Gastrocnemius medialis (tissue), 4 donors: ENCODE results near the gene TMTC1.

ENCODE experiments used
- CTCF ChIP-seq, 5 experiments: fragments of 450-650 bp in 3 of 5; fragments of 200-600 bp in 2 of 5; sonication (generic) in 2 of 5; IDR thresholded peaks in 4 of 5; conservative IDR thresholded peaks in 1 of 5; 1 replicate in 4 of 5; 2 replicates in 1 of 5; pipeline ENCODE4 v1.5.1; 2016 to 2019; ENCODE audit warnings: antibody characterized with exemption in 5 of 5, mild to moderate bottlenecking in 3 of 5, moderate library complexity in 3 of 5
- POLR2A ChIP-seq, 2 donors: fragments of 450-650 bp; IDR thresholded peaks; one replicate each; pipeline ENCODE4 v1.6.1; 2017; ENCODE audit warnings: antibody characterized with exemption in 2 of 2, mild to moderate bottlenecking in 2 of 2, moderate library complexity in 2 of 2

GRCh38 chr12:29771165-29771564 is 12.6 kb downstream of the TMTC1 start:
- no peak for TF ChIP-seq CTCF (IDR thresholded peaks at IDR 0.05 in 4 of 5, conservative IDR thresholded peaks at IDR 0.05 in 1 of 5)
- TF ChIP-seq POLR2A (IDR thresholded peaks at IDR 0.05): no peak
